ENCODE measurements around the gene NAV2.

The NAV2 gene

DNA sequence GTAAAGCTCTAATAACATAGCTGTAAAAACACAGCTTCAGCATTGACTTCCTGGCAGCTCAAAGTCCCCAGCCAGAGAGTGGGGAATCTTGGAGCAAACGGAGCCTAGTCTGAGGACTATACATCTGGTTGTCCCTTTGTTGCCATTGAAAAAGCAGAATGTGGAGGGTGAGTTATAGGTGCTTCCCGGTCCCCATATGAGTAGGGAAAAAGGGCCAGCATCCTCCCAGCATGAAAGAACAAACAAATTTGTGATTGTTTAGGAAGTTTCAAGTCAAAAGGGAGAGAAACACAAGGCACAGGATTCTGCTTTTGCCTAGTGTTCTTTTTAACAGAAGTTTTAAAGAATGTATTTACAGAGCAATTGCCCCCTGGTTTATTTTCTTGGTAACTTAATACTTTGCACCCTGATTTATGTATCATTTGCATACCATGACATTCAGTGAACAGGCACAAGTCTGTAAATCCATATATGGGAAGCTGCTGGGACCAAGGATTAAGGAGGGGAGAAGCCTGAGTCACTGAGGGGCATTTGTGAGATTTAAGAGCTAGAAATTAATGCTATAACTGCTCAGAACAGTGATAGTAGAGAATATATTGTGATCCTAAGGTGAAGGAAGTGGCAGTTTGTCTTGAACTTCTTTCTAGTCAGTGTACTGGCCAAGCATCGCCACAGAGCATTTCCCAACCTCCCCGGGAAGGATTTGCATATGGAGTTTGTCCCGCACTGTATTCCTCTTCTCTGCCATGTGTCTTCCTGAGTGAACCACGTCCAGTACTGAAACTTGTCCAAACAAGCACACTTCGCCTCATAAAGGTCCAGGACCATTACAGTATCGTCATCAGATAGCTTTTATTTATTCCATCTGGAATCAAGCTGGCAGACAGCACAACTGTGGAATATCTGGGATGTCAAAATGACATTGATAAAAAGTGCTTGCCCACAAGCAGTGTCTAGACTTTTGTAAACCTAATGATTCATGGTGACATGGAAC lies 344.6 kb downstream of the NAV2 start:
- Histone ChIP-seq H3F3A (ENCODE audit: insufficient read depth, low read length) (no peaks in the 10 kb centered on the region), H3K36me3 (replicated peaks; ENCODE audit: insufficient read depth, low read length) (no peaks in the 10 kb centered on the region), H4K20me1 (ENCODE audit: insufficient read depth, low read length) (no peaks in the 10 kb centered on the region), H3K9me2 (replicated peaks; ENCODE audit: insufficient read depth, low read length) (no peaks in the 10 kb centered on the region), H2AFZ (ENCODE audit: low read length) (no peak overlapping the region), H3K4me2 (ENCODE audit: low read depth, low read length) (no peak overlapping the region), H3K4me3 (ENCODE audit: low read length) (no peak overlapping the region), H3K27ac (ENCODE audit: low read length) (no peak overlapping the region), H3K9me3 (replicated peaks; ENCODE audit: insufficient read depth, low read length) (no peaks in the 10 kb centered on the region), H3K4me1 (ENCODE audit: low read length) (no peaks in the 10 kb centered on the region), H3K27me3 (replicated peaks; ENCODE audit: insufficient read depth, low read length) (no peaks in the 10 kb centered on the region), H3K9ac (ENCODE audit: low read length) (no peak overlapping the region), H3K79me2 (ENCODE audit: low read length) (no peaks in the 10 kb centered on the region)
- TF ChIP-seq EZH2phosphoT487 (IDR thresholded peaks at IDR 0.05; ENCODE audit: low read length), result no peak
- TF ChIP-seq, protein P1, sequence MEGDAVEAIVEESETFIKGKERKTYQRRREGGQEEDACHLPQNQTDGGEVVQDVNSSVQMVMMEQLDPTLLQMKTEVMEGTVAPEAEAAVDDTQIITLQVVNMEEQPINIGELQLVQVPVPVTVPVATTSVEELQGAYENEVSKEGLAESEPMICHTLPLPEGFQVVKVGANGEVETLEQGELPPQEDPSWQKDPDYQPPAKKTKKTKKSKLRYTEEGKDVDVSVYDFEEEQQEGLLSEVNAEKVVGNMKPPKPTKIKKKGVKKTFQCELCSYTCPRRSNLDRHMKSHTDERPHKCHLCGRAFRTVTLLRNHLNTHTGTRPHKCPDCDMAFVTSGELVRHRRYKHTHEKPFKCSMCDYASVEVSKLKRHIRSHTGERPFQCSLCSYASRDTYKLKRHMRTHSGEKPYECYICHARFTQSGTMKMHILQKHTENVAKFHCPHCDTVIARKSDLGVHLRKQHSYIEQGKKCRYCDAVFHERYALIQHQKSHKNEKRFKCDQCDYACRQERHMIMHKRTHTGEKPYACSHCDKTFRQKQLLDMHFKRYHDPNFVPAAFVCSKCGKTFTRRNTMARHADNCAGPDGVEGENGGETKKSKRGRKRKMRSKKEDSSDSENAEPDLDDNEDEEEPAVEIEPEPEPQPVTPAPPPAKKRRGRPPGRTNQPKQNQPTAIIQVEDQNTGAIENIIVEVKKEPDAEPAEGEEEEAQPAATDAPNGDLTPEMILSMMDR (IDR thresholded peaks at IDR 0.05; ENCODE audit: low read length), result no peak
- no peak for TF ChIP-seq EZH2 (optimal IDR thresholded peaks at IDR 0.05; ENCODE audit: low read depth, low read length)
- no peak for DNase-seq

DNA sequence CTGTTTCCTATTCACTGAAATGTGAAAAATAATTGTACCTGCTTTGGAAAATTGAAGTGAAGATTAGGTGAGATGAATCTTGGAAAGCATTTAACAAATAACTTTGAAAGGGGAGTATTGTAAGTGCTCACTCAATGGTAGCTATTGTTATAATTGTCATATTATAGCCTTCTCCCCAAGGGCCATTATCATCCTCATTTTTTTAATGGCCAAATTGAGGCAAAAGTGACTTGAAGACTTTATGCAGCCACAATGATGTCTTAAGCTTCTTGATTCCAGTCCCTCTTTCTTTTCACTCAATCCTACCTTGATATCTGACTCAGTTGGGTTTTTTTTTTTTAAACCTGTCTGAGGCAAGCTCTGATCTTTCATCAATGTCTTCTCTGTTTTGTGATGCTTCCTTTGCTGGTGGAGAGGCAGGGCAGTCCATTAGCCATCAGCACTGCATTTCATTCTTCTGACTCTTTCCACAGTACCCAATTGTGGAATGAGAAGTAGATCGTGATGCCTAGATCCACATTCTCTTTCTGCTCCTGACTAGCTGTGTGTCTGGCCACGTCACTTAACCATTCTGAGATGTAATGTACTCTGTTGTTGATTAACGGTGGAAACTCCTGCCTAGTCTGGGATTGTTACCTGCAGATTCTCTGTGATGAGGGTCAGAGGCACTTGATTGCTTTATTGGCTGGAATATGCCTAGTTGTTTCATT lies 346.3 kb downstream of the NAV2 start:
- Histone ChIP-seq H4K20me1 (ENCODE audit: insufficient read depth, low read length) (no peaks in the 10 kb centered on the region), H3K79me2 (ENCODE audit: low read length) (no peaks in the 10 kb centered on the region), H3K27ac (ENCODE audit: low read length) (no peak overlapping the region), H2AFZ (ENCODE audit: low read length) (no peak overlapping the region), H3K4me3 (ENCODE audit: low read length) (no peak overlapping the region), H3K4me1 (ENCODE audit: low read length) (no peaks in the 10 kb centered on the region), H3K4me2 (ENCODE audit: low read depth, low read length) (no peak overlapping the region), H3K9me3 (replicated peaks; ENCODE audit: insufficient read depth, low read length) (no peaks in the 10 kb centered on the region), H3K27me3 (replicated peaks; ENCODE audit: insufficient read depth, low read length) (no peaks in the 10 kb centered on the region), H3K9me2 (replicated peaks; ENCODE audit: insufficient read depth, low read length) (no peaks in the 10 kb centered on the region), H3K36me3 (replicated peaks; ENCODE audit: insufficient read depth, low read length) (no peaks in the 10 kb centered on the region), H3K9ac (ENCODE audit: low read length) (no peak overlapping the region), H3F3A (ENCODE audit: insufficient read depth, low read length) (no peaks in the 10 kb centered on the region)
- DNase-seq, result no peak
- TF ChIP-seq EZH2phosphoT487 (IDR thresholded peaks at IDR 0.05; ENCODE audit: low read length) (no peak), EZH2 (optimal IDR thresholded peaks at IDR 0.05; ENCODE audit: low read depth, low read length) (no peak)
- TF ChIP-seq, protein P1 (IDR thresholded peaks at IDR 0.05; ENCODE audit: low read length), result no peak

DNA sequence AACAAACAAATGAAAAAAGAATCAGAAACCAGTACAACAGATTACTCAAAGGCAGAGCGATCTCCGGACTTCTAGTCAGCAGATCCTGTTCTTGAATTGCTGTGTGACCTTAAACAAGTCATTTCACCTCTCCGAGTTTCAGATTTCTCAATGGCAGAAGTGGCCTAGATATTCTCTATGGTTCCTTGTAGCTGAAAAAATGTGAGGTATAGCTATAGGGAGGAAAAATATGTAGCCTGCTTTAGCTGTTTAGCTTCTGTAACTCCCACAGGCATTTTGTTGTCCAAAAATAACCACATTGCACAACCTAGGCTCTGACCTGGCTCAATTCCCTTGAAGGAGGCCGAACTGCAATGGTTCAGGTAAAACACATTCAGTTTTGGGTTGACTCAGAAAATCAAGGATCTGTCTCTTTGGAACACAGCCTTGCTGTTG lies 347.0 kb downstream of the NAV2 start:
- no peak for TF ChIP-seq EZH2 (optimal IDR thresholded peaks at IDR 0.05; ENCODE audit: low read depth, low read length)
- TF ChIP-seq, protein P1 (IDR thresholded peaks at IDR 0.05; ENCODE audit: low read length), result no peak
- TF ChIP-seq EZH2phosphoT487 (IDR thresholded peaks at IDR 0.05; ENCODE audit: low read length), result no peak
- Histone ChIP-seq H3K27me3 (replicated peaks; ENCODE audit: insufficient read depth, low read length) (no peaks in the 10 kb centered on the region), H3K9ac (ENCODE audit: low read length) (no peak overlapping the region), H3K9me2 (replicated peaks; ENCODE audit: insufficient read depth, low read length) (no peaks in the 10 kb centered on the region), H3K27ac (ENCODE audit: low read length) (no peak overlapping the region), H3K36me3 (replicated peaks; ENCODE audit: insufficient read depth, low read length) (no peaks in the 10 kb centered on the region), H3K79me2 (ENCODE audit: low read length) (no peaks in the 10 kb centered on the region), H3K9me3 (replicated peaks; ENCODE audit: insufficient read depth, low read length) (no peaks in the 10 kb centered on the region), H3F3A (ENCODE audit: insufficient read depth, low read length) (no peaks in the 10 kb centered on the region), H3K4me2 (ENCODE audit: low read depth, low read length) (no peak overlapping the region), H2AFZ (ENCODE audit: low read length) (no peak overlapping the region), H3K4me3 (ENCODE audit: low read length) (no peak overlapping the region), H4K20me1 (ENCODE audit: insufficient read depth, low read length) (no peaks in the 10 kb centered on the region), H3K4me1 (ENCODE audit: low read length) (no peaks in the 10 kb centered on the region)
- no peak for DNase-seq
